ENCODE data around the gene LHX5.
"Not testable (repeated sequence)": the region's sequence is repeated elsewhere in the genome, so short reads cannot be mapped to it uniquely, and the experiment has no call there.

Gene LHX5

GRCh38 chr12:113471619-113472171 lies at the start of gene LHX5:
LHX5 (minus strand) TSS chr12:113471871; CDS start chr12:113471498, 373 bp downstream.
- DNase-seq: peak in 14 of 51 donors; percentile 1 to 64 (median 22)

DNA sequence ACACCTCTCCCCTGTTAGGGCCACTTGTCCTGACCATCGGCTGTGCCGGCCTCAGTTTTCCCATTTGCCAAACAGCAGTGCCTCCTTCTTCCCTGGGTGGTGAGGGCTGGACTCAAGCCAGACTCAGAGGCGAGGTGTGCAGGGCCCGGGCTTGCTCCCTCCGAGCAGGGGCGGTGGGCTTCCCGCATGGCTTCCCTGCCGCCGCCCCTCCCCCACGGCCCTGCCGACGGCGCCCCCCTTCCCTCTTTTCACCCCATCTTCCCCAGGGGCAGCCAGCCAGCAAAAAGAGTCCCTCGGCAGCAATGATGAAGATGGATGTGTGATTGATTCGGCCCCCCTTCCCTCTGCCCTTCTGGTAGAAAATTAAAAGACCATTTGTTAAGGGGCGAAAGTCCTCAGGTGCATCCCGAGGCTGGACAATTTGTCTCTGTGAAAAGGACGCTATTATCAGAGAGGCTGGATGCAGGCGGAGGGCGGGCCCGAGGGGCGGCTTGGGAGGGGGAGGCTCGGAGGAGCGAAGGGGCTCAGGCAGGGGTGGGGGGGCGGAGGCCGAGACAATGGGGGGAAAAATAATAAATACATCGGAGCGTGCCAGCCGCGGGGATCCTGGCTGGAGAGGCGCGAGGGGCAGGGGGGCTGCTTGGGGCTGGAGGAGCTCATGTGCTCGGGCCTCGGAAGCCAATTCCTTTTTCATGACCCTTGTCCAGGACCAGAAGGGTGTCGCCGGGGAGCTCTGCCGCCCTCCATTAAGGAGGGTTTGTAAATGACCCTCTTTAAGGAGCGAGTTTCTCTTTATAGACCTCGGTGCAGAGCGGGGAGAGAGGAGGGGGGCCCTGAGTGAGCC lies 48.0 kb upstream of the LHX5 start:
- no peak for DNase-seq

DNA sequence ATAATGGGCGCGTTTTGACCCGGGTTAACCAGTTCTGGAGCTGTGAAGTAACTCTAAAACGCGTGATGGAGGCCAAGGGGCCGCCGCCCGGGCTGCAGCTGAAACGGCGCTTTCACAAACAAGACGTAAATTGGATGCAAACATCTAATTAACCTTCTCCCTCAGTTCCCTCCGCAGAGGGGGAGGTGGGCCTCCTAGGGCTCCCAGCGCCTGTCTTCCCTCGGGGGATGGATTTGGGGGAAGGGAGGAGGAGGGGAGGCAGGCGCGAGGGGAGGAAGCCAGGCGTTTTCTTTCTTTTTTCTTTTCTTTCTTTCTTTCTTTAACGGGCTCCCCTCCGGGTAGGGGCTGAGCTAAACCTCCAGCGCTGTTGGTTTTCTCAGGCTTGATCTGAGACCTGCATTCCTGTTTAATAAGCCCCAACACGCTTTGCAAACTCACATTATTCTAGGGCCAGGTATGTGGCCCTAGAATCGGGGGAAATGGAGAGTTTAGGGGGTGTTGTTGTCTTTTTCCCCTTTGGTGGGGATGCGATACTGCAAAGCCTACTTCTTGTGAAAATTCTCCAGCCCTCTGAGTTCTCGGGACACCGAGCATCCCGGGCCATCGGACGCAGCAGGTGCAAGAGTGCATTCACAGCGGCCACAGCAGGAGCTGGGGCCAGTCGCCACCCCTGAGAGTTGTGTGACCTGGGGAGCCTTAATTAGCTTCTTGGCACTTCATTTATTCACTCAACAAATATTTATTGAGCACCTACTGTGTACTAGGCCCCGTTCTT lies 43.6 kb upstream of the LHX5 start:
- no peak for DNase-seq

DNA sequence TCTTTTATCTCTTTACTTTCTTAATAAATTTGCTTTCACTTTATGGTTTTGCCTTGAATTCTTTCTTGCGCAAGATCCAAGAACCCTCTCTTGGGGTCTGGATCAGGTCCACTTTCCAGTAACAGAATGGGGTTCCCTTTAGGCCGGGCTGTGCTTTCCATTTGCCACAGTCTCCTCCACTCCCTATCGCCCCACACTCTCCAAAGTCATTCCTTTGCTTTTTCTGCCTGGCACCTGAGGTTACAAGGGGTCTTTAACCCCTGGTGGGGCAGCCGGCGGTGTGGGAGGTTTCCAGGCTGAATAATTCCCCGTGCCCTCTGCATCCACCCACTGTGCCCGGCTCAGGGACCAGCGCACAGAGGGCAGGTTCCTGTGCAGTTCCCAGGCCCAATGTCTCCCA lies 42.9 kb upstream of the LHX5 start:
- DNase-seq: no peak

- DNase-seq: no peak
These were observed 40.9 kb upstream of the LHX5 start for GRCh38 chr12:113512568-113512967.

DNA sequence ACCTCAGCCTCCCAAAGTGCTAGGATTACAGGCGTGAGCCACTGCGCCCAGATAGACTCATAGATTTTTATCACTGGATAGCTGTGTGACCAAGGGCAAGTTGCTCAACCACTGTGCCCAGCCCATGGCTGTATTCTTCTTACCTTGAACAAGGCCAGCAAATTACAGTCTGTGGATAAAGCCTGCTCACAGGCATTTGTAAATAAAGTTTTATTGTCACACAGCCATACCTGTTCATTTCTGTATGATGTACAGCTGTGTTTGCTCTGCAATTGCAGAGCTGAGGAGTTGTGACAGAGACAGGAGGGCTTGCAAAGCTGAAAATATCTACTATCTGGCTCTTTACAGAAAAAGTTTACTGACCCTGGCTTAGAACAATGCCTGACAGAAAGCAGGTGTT lies 35.2 kb upstream of the LHX5 start:
- DNase-seq: no peak

- DNase-seq: no peak
These were observed 34.3 kb upstream of the LHX5 start for GRCh38 chr12:113505941-113506340.

DNA sequence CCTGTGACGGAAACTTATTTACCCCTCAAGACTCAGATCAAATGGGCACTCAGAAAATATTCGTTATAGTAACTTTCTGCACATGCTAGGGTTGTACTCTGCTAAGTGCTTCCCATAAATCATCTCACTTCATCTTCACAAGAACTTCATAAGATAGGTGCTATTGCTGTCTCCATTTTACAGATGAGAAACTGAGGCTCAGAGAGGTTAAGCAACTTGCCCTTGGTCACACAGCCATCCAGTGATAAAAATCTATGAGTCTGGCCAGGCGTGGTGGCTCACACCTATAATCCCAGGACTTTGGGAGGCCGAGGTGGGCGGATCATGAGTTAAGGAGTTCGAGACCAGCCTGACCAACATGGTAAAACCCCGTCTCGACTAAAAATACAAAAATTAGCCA lies 33.2 kb upstream of the LHX5 start:
- DNase-seq: no peak

DNA sequence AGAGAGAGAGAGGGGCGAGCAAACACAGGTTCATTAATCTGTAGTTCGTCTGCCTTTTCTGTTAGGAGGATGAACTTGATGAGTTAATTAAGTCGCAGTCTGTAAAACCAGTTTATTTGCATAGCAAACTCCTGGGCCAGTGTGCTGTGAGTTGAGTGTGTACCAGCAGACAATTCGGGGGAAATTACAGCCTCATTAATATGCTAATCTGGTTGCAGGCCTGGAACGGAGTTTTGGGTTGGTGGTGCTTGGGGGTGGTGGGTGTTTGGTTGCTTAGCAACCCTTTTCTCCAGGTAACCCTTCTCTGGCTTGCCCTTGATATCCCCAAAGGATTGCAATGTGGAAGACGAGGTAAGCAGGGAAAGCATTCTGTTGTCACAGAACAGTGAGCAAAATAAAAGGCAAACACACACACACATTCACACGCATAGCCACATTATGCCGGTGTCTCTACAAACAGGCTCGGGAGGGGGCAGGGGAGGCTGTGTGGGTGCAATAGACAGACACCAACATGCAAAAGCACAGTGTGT lies 29.2 kb upstream of the LHX5 start:
- peak in 3 of 51 donors; percentile 2 to 35 (median 8) for DNase-seq

DNA sequence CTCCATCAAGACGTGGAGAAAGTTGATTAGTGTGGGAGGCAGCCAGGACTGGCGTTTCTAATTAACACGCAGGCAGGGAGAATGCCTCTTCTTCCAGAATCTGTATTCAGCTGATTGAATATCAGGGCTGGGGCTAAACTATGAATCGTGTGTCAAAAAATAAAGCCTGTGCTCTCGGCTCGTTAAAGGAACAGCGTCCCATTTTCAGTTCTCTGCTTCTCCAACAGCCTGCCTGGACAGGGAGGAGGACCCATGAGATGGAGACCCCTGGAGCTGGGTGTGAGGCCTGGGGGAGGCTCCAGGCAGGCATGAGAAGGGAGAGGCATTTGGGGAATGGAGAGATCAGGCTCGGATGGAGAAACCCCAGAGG lies 28.6 kb upstream of the LHX5 start:
- no peak for DNase-seq

GRCh38 chr12:113498490-113498889 lies 26.8 kb upstream of the LHX5 start:
- DNase-seq: no peak

DNA sequence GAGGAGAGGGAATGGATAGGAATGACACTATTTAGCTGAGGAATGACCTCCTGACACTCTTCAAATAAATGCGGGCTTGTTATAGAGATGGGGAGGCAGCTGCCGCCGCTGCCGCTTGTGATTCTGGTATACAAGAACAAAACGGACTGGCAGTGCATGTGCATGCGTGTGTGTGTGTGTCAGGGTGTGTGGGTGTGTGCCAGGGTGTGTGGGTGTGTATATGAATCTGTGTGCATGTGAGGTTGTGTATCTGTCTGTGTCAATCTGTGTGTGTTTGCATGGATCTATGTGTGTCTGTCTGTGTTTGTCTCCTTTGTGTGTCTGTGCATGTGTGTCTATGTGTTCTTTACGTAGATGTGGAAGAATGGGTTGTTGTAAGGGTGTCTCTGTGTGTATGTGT lies 26.0 kb upstream of the LHX5 start:
- DNase-seq: no peak

DNA sequence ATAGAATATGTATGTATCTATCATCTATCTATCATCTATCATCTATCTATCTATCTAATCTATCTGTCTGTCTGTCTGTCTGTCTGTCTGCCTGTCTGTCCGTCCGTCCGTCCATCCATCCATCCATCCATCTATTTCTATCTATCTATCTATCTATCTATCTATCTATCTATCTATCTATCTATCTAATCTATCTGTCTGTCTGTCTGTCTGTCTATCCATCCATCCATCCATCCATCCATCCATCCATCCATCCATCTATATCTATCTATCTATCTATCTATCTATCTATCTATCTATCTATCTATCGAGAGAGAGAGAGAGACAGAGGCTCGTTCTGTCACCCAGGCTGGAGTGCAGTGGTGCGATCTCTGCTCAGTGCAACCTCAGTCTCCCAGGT lies 24.3 kb upstream of the LHX5 start:
- not testable (repeated sequence) for DNase-seq

DNA sequence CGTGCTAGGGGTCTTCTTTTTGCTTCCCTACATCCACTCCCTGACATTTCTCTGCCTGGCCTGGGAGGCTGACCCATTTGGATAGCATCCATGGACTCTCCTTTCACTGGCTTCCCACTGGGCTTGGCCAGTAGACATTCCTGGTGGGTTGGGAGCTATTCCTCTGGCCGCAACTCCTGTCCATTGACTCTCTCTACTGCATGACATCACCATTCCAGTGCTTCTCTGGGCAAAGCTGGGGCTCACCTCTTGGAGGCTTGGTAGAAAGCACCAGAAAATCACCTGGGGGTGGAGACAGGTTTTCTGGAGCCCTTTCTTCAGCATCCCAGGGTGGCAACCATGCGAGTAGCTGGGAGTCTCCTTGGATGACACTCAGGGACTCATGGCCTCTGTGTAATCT lies 16.7 kb upstream of the LHX5 start:
- no peak for DNase-seq

DNA sequence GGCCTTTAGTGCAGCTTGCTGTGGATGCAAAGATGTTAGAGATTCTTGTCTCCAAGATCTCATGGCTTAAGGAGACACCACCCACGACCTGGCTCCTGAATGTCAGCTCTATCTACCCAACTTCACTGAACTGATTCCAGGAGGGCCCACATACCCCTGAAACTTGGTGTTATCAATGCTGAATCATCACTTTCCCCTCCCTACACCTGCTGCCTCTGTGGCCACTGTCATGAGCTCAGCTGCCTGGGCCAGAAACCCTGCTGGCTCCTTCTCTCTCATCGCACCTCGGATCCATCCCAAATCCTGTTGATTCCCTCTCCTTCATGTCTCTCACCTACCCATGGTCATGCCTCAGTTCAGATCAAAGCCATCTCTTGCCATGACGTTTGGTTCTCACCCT lies 15.1 kb upstream of the LHX5 start:
- no peak for DNase-seq

GRCh38 chr12:113485330-113485729 lies 13.7 kb upstream of the LHX5 start:
- no peak for DNase-seq

GRCh38 chr12:113482334-113482733 lies 10.7 kb upstream of the LHX5 start:
- no peak for DNase-seq

- no peak for DNase-seq
These were observed 8.8 kb upstream of the LHX5 start for GRCh38 chr12:113480336-113480971.

- DNase-seq: peak in 9 of 51 donors; percentile 3 to 41 (median 7)
These were observed 8.1 kb upstream of the LHX5 start for GRCh38 chr12:113479590-113480335.

- no peak for DNase-seq
These were observed 7.5 kb upstream of the LHX5 start for GRCh38 chr12:113479216-113479589.

Data from hypothalamus (tissue), 51 donors.